GM18526 (cell line): ENCODE measurements around the gene LHPP.

Source experiments
- POLR2A ChIP-seq: IDR thresholded peaks from 3 replicates; pipeline ENCODE4 v1.6.1; 2011; ENCODE audit not compliant: insufficient read length; ENCODE audit errors: extremely low read depth

LHPP gene

GRCh38 chr10:124554085-124554858 lies 92.6 kb downstream of the LHPP start:
- TF ChIP-seq POLR2A, result no peak

DNA sequence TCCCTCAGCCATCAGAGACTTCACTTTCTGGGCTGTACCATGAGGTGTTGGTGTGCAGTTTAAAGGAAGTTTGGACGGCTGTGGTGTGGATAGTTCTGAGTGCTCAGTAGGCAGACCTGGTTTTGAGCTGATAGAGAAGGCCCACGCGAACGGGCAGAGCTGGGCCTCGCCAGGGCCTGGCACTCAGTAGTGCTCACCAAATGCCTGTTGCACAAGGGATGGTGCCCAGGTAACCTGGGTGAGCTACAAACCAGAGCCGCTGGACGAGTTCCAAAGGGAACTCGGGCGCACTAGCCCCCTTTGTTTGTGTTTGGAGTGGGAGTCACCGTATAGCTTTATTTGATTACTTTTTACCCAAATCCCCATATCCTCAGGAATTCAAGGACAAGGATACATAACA lies 95.5 kb downstream of the LHPP start:
- TF ChIP-seq POLR2A, result no peak

- no peak for TF ChIP-seq POLR2A
Measured at GRCh38 chr10:124557648-124558338, 96.2 kb downstream of the LHPP start.

GRCh38 chr10:124558339-124559321 lies 97.0 kb downstream of the LHPP start:
- no peak for TF ChIP-seq POLR2A

GRCh38 chr10:124559372-124560132 lies 97.9 kb downstream of the LHPP start:
- TF ChIP-seq POLR2A, result no peak

- no peak for TF ChIP-seq POLR2A
Measured at GRCh38 chr10:124560377-124561105, 98.9 kb downstream of the LHPP start.

- no peak for TF ChIP-seq POLR2A
Measured at GRCh38 chr10:124561206-124561605, 99.6 kb downstream of the LHPP start.

DNA sequence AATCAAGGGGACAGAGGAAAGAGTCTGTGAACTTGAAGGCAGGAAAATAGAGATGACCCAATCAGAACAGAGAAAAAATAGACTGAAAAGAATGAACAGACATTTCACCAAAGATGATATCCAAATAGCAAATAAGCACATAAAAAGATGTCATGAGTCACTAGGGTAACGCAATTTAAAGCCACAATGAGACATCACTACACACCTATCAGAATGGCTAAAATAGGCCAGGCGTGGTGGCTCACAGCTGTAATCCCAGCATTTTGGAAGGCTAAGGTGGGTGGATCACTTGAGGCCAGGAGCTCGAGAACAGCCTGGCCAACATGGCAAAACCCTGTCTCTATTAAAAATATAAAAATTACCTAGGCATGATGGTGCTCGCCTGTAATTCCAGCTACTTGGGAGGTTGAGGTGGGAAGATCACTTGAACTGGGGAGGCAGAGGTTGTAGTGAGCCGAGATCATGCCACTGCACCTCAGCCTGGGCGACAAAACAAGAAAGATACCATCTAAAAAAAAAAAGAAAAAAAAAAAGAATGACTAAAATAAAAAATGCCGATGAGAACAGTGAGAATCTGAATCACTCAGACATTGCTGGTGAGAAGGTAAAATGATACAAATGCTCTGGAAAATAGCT lies 100.9 kb downstream of the LHPP start:
- TF ChIP-seq POLR2A, result no peak

GRCh38 chr10:124563320-124564040 lies 101.9 kb downstream of the LHPP start:
- no peak for TF ChIP-seq POLR2A

DNA sequence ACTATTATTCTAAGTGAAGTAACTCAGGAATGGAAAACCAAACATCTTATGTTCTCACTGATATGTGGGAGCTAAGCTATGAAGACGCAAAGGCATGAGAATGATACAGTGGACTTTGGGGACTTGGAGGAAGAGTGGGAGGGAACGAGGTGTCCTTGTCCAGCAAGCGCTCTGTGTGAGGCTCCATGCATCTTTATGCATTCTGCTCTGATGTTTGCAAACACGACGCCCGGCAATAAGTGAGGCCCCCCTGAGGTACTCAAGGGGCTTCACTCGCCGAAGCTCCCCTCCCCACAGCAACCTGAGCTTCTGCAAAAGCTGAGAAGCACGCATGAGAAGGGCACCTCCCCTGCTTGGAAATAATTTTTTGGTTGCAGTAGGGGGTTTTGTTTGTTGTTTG lies 103.3 kb downstream of the LHPP start:
- TF ChIP-seq POLR2A, result no peak

GRCh38 chr10:124565565-124566221 lies 104.1 kb downstream of the LHPP start:
- TF ChIP-seq POLR2A, result no peak

DNA sequence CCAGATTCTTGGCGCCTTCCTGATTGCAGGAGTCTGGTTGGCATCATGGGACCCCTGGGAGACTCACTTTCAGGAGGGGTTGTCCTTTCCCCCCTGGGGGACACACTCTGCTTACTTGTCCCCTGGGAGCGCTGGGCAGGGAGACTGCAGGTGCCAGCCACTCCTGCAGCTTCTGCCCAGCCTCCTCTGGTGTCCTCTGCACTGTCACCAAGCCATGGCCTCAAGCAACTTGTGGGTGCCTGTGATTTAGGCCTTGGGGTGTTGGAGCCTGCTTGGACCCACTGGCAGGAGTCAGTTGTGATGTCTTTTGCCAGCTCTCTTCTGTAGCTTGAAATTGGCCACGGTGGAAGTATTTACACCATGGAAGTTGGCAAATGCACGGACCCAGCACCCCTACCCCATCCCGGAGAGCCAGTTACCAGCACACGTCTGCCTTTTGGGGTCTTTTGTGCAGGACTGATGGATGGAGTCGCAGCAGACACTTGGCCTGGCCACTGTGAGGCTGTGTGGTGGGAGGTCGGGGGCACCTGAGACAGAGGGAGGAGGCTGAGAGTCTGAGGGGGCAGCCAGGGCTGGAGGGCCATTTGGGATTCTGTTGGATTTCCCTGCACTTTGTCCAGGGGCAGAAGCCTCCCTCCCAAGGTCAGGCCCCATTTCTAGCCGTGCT lies 104.7 kb downstream of the LHPP start:
- no peak for TF ChIP-seq POLR2A
